ENCODE data around the gene PRADC1. TPM values are rescaled to one million over a fixed set of nuclear protein-coding genes. Genes with fewer than 3 reads are reported as not detected.

Gene PRADC1
- 10 to 100 TPM; 29.0 to 49.0 (median 33.2) TPM for total RNA-seq

GRCh38 chr2:73233154-73233931 is at the start of gene PRADC1:
Gene PRADC1 (minus strand): TSS chr2:73233239. CDS start chr2:73233160, 79 bp downstream.
- intact Hi-C loops (cut with DNase I): no loop called here
- DNase-seq (ENCODE audit: extremely low spot score): peak; percentile 100
- under 1% methylated on average over 51 of the region's 67 CpGs for WGBS

GRCh38 chr2:73281244-73281643 is 48.2 kb upstream of the PRADC1 start:
- Histone ChIP-seq H3K27me3 (peaks cover 0 to 20% (median 0%) of the 10 kb centered on the region in 4 donors), H3K4me1 (peaks cover 10 to 26% (median 22%) of the 10 kb centered on the region in 4 donors), H3K4me3 (no peak overlapping the region), H3K36me3 (no peaks in the 10 kb centered on the region), H3K9me3 (peaks cover 0 to 4% (median 0%) of the 10 kb centered on the region in 4 donors), H3K27ac (replicated peaks in 1 of 4) (no peak overlapping the region)
- intact Hi-C loops (cut with DNase I): no loop called here
- TF ChIP-seq POLR2AphosphoS5 (IDR thresholded peaks at IDR 0.05) (no peak), CTCF (IDR thresholded peaks at IDR 0.05) (no peak), POLR2A (IDR thresholded peaks at IDR 0.05; ENCODE audit: low read depth) (no peak), EP300 (IDR thresholded peaks at IDR 0.05) (no peak)
- no peak for DNase-seq (ENCODE audit: extremely low spot score)

More at GRCh38 chr2:73233154-73233931, at the start of gene PRADC1:
- H3K36me3 ChIP-seq: peaks cover 5 to 26% (median 20%) of the 10 kb centered on the region in 4 donors
- peaks cover 26 to 47% (median 44%) of the 10 kb centered on the region in 4 donors for H3K4me1 ChIP-seq
- peak within 1 kb of the TSS; percentile 73 to 89 (median 76) for H3K4me3 ChIP-seq
- H3K27me3 ChIP-seq: no peaks in the 10 kb centered on the region
- H3K27ac ChIP-seq (replicated peaks in 1 of 4): peak within 1 kb of the TSS; percentile 92 to 97 (median 96)
- TF ChIP-seq EP300 (IDR thresholded peaks at IDR 0.05) (no peak), POLR2AphosphoS5 (IDR thresholded peaks at IDR 0.05) (peak; percentile 74 to 84)
- H3K9me3 ChIP-seq: no peaks in the 10 kb centered on the region

- TF ChIP-seq EP300 (IDR thresholded peaks at IDR 0.05) (no peak), POLR2A (IDR thresholded peaks at IDR 0.05; ENCODE audit: low read depth) (no peak), POLR2AphosphoS5 (IDR thresholded peaks at IDR 0.05) (no peak), CTCF (IDR thresholded peaks at IDR 0.05) (no peak)
- no peak for DNase-seq (ENCODE audit: extremely low spot score)
- H3K36me3 ChIP-seq: no peaks in the 10 kb centered on the region
- H3K4me1 ChIP-seq: peaks cover 10 to 19% (median 18%) of the 10 kb centered on the region in 4 donors
- no peak overlapping the region for H3K27ac ChIP-seq (replicated peaks in 1 of 4)
- H3K4me3 ChIP-seq: no peak overlapping the region
- H3K27me3 ChIP-seq: peaks cover 0 to 14% (median 0%) of the 10 kb centered on the region in 4 donors
- peaks cover 0 to 4% (median 0%) of the 10 kb centered on the region in 4 donors for H3K9me3 ChIP-seq
- WGBS: 71% methylated on average over 9 of the region's 9 CpGs
- intact Hi-C loops (cut with DNase I): no loop called here
Observed at GRCh38 chr2:73279852-73280251, 46.8 kb upstream of the PRADC1 start.

GRCh38 chr2:73272270-73272669 is 39.2 kb upstream of the PRADC1 start:
- TF ChIP-seq CTCF (IDR thresholded peaks at IDR 0.05) (no peak), EP300 (IDR thresholded peaks at IDR 0.05) (no peak), POLR2AphosphoS5 (IDR thresholded peaks at IDR 0.05) (no peak), POLR2A (IDR thresholded peaks at IDR 0.05; ENCODE audit: low read depth) (no peak)
- Histone ChIP-seq H3K36me3 (peaks cover 0 to 3% (median 0%) of the 10 kb centered on the region in 4 donors), H3K4me3 (no peak overlapping the region), H3K27ac (replicated peaks in 1 of 4) (no peak overlapping the region), H3K4me1 (peaks cover 7 to 14% (median 13%) of the 10 kb centered on the region in 4 donors), H3K9me3 (peaks cover 0 to 8% (median 5%) of the 10 kb centered on the region in 4 donors), H3K27me3 (peaks cover 4 to 51% (median 20%) of the 10 kb centered on the region in 4 donors)
- DNase-seq (ENCODE audit: extremely low spot score): no peak
- WGBS: 94% methylated on average over 1 of the region's 1 CpG
- intact Hi-C loops (cut with DNase I): no loop called here

Measured in esophagus muscularis mucosa (tissue), 4 donors.